Adrenal gland (tissue), 5 donors: Measurements from ENCODE around the gene BCL2L14.

Experiments used
- CTCF ChIP-seq, 6 experiments: fragments of 450-650 bp in 4 of 6; fragments of 200-600 bp in 2 of 6; sonication (generic) in 1 of 6; IDR thresholded peaks; 1 replicate in 5 of 6; 2 replicates in 1 of 6; pipeline versions ENCODE4 v1.5.1 to v1.8.0; 2016 to 2021; ENCODE audit warnings: antibody characterized with exemption in 6 of 6, mild to moderate bottlenecking in 2 of 6, moderate library complexity in 1 of 6
- POLR2A ChIP-seq, 2 donors: fragments of 450-650 bp; IDR thresholded peaks; one replicate each; pipeline ENCODE4 v1.6.1; 2017; ENCODE audit warnings: antibody characterized with exemption in 2 of 2, mild to moderate bottlenecking in 2 of 2, moderate library complexity in 1 of 2
- donor health status: DM: no; HTN: no; CAD: no.

GRCh38 chr12:12048714-12049113, 22.0 kb upstream of the BCL2L14 start:
- no peak for TF ChIP-seq POLR2A (IDR thresholded peaks at IDR 0.05)
- no peak for TF ChIP-seq CTCF (IDR thresholded peaks at IDR 0.05)
